Stimulated activated memory B cell treated with anti-CD40 and anti-IgM and Interleukin-4, amounts not matched to agents 10 μg/mL and 1 μg/mL and 100 μg/mL, for 72 hours (primary cell): Measurements from ENCODE around the gene GCLC.
A peak's percentile ranks its signal among the peaks of the same experiment; 100 is the strongest.

Experiments used
- ATAC-seq: fragments of 150-1000 bp; cut with Tn5 transposase; 2 replicates; pipeline ENCODE4 v1.10.0; 2021
- H3K27ac Mint-ChIP-seq: one replicate; pipeline ENCODE4 v1.8.0; 2022; ENCODE audit warnings: mild to moderate bottlenecking, mixed read lengths
- H3K27me3 Mint-ChIP-seq: one replicate; pipeline ENCODE4 v1.8.0; 2022; ENCODE audit warnings: mixed read lengths
- H3K36me3 Mint-ChIP-seq: one replicate; pipeline ENCODE4 v1.8.0; 2022; ENCODE audit warnings: mixed read lengths
- H3K4me1 Mint-ChIP-seq: one replicate; pipeline ENCODE4 v1.8.0; 2022; ENCODE audit warnings: mixed read lengths
- H3K4me3 Mint-ChIP-seq: one replicate; pipeline ENCODE4 v1.8.0; 2022; ENCODE audit warnings: mild to moderate bottlenecking, moderate library complexity, mixed read lengths
- H3K9me3 Mint-ChIP-seq: one replicate; pipeline ENCODE4 v1.8.0; 2022; ENCODE audit warnings: mixed read lengths

The GCLC gene

GRCh38 chr6:53544470-53545308 lies at the start of gene GCLC:
Gene GCLC, minus strand, starts transcription at chr6:53545101. Its CDS starts 456 bp downstream, at chr6:53544645.
- Mint-ChIP-seq H3K36me3 (peaks cover 7% of the 10 kb centered on the region), H3K4me3 (peak within 1 kb of the TSS; percentile 91), H3K27me3 (no peaks in the 10 kb centered on the region), H3K27ac (peak within 1 kb of the TSS; percentile 84), H3K4me1 (peaks cover 56% of the 10 kb centered on the region), H3K9me3 (no peaks in the 10 kb centered on the region)
- peak; percentile 83 for ATAC-seq

DNA sequence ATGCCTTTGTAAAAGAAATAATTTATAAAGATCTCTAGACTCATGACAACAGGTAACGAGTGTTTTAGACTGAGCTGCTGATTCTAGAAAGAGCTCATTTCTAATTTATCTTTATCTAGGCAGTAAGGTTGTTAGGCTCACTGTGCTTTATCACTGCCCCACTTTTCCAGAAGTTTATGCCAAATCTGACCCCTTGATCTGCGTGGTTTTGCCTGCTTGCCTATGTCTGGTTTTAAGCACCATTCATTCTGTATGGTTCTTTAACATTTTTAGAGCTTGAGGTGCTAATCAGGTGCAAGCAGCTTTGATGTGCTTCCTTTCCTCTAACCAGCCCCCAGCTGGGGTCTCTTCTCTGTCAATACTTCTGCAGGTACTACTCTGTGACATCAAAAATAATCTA lies 49.7 kb upstream of the GCLC start:
- Mint-ChIP-seq H3K27ac (no peak overlapping the region), H3K4me3 (no peak overlapping the region), H3K36me3 (no peaks in the 10 kb centered on the region), H3K4me1 (no peaks in the 10 kb centered on the region), H3K9me3 (no peaks in the 10 kb centered on the region), H3K27me3 (peaks cover 9% of the 10 kb centered on the region)
- ATAC-seq = no peak

DNA sequence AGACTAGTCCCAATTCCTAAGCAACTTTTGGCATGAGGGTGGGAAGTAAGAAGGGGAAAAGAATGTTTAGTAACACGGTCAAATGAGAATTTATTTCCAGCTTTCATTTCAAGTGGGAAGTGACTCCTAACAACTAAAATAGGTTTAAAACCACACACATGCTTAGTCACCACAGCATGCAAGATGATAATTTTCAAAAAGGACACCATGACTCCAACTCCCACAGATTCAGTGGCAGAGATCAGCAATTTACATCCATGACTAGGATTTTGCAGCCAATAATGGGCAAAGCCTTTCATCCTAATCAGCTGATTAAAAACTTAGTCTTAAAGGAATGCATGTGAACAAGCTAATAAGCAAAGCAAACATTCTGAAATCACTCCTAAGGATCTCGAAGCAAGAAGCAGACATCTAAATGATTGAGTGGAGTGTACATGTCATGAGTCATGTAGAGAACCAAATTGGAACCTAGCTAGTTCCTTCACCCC lies 48.1 kb upstream of the GCLC start:
- ATAC-seq = no peak
- Mint-ChIP-seq H3K27me3 (peaks cover 9% of the 10 kb centered on the region), H3K4me1 (peaks cover 10% of the 10 kb centered on the region), H3K9me3 (no peaks in the 10 kb centered on the region), H3K27ac (no peak overlapping the region), H3K4me3 (no peak overlapping the region), H3K36me3 (no peaks in the 10 kb centered on the region)

DNA sequence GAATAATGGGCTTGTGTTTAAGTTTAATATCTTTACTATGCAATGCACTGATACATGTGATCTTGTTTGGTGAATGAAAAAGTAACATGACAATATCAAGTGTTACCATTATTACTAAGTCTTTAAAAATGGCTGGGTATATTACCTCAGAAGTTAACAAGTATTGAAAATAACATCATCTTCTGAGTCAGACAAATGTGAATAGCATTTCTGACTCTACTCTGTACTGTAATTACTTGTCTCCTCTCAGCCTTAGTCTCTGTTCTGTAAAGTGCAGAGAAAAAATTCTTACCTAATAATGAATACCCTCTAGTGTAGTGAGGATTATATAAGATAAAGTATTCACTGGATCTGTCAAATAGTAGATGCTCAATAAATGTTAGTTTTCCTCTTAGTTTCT lies 47.0 kb upstream of the GCLC start:
- no peak overlapping the region for H3K4me3 Mint-ChIP-seq
- no peaks in the 10 kb centered on the region for H3K36me3 Mint-ChIP-seq
- ATAC-seq = no peak
- no peaks in the 10 kb centered on the region for H3K9me3 Mint-ChIP-seq
- peaks cover 16% of the 10 kb centered on the region for H3K4me1 Mint-ChIP-seq
- H3K27me3 Mint-ChIP-seq = peaks cover 9% of the 10 kb centered on the region
- no peak overlapping the region for H3K27ac Mint-ChIP-seq

DNA sequence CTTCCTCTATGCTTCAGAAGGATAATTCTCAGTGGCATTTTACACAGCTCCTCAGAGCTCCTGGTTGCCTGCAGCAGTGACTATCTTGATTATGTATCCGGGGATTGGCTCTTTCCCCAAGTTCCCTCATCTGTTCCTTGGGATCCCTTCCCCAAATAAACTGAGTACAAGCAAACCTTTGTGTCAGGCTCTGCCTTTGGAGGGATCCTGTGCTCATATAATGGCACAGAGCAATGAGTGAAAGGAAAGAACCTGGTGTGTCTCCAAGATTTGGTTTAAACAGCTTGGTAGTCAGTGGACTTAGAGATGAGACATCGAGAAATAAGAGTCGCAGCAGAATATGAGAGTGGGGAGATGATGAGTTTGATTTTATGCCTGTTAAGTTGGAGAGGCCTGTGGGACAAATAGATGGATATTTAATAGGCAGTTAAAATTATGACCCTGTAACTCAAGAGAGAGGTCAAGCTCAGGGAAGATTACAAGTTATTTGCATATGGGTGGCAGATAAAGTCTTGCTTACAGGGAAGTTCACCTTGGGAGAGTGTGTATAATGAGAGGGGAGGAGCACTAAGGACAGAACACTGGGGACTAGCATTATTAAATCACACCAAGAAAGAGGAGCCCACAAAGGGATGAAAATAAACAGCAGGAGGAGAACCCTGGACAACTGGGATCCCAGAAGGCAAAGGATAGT lies 44.1 kb upstream of the GCLC start:
- no peak overlapping the region for H3K27ac Mint-ChIP-seq
- no peaks in the 10 kb centered on the region for H3K27me3 Mint-ChIP-seq
- H3K9me3 Mint-ChIP-seq = no peaks in the 10 kb centered on the region

GRCh38 chr6:53587291-53587690 lies 42.4 kb upstream of the GCLC start:
- Mint-ChIP-seq H3K36me3 (no peaks in the 10 kb centered on the region), H3K9me3 (no peaks in the 10 kb centered on the region), H3K27me3 (no peaks in the 10 kb centered on the region), H3K27ac (no peak overlapping the region), H3K4me1 (peaks cover 37% of the 10 kb centered on the region), H3K4me3 (no peak overlapping the region)
- no peak for ATAC-seq

More for the DNA sequence above, 44.1 kb upstream of the GCLC start:
- H3K4me1 Mint-ChIP-seq = peaks cover 31% of the 10 kb centered on the region
- H3K36me3 Mint-ChIP-seq = no peaks in the 10 kb centered on the region
- no peak for ATAC-seq
- H3K4me3 Mint-ChIP-seq = no peak overlapping the region

- H3K27me3 Mint-ChIP-seq = no peaks in the 10 kb centered on the region
- peak overlapping the region; percentile 8 for H3K27ac Mint-ChIP-seq
- peaks cover 46% of the 10 kb centered on the region for H3K4me1 Mint-ChIP-seq
- peak; percentile 52 for ATAC-seq
- H3K36me3 Mint-ChIP-seq = no peaks in the 10 kb centered on the region
- H3K9me3 Mint-ChIP-seq = no peaks in the 10 kb centered on the region
- no peak overlapping the region for H3K4me3 Mint-ChIP-seq
Observed at GRCh38 chr6:53585208-53585900, 40.5 kb upstream of the GCLC start.

- H3K4me3 Mint-ChIP-seq = no peak overlapping the region
- peaks cover 46% of the 10 kb centered on the region for H3K4me1 Mint-ChIP-seq
- H3K27ac Mint-ChIP-seq = no peak overlapping the region
- no peaks in the 10 kb centered on the region for H3K27me3 Mint-ChIP-seq
- no peaks in the 10 kb centered on the region for H3K36me3 Mint-ChIP-seq
- H3K9me3 Mint-ChIP-seq = no peaks in the 10 kb centered on the region
- no peak for ATAC-seq
Observed at GRCh38 chr6:53584726-53585125, 39.8 kb upstream of the GCLC start.

DNA sequence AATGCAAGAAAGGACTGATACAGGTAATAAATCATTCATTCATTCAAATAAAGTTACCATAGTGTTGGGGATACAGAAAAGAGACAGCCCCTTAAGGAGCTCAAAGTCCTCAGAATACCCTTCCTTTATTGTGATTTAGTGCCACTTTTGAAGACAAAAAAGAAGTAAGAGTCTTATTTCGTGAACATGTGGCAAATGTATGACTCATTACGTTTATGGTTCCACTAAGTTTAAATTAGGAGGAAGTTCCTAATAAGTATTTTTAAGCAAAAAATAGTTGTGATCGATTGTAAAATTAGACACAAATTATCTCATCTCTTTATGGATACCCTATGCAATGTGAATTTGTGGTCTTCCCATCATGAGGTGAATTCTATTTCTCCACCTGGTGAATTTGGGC lies 38.5 kb upstream of the GCLC start:
- ATAC-seq = no peak
- H3K4me3 Mint-ChIP-seq = no peak overlapping the region
- no peaks in the 10 kb centered on the region for H3K36me3 Mint-ChIP-seq
- no peaks in the 10 kb centered on the region for H3K9me3 Mint-ChIP-seq
- no peaks in the 10 kb centered on the region for H3K27me3 Mint-ChIP-seq
- H3K4me1 Mint-ChIP-seq = peaks cover 36% of the 10 kb centered on the region
- H3K27ac Mint-ChIP-seq = no peak overlapping the region

GRCh38 chr6:53582963-53583362 lies 38.1 kb upstream of the GCLC start:
- H3K36me3 Mint-ChIP-seq = no peaks in the 10 kb centered on the region
- H3K4me3 Mint-ChIP-seq = no peak overlapping the region
- no peaks in the 10 kb centered on the region for H3K9me3 Mint-ChIP-seq
- ATAC-seq = no peak
- H3K27me3 Mint-ChIP-seq = no peaks in the 10 kb centered on the region
- H3K27ac Mint-ChIP-seq = no peak overlapping the region
- peaks cover 36% of the 10 kb centered on the region for H3K4me1 Mint-ChIP-seq

GRCh38 chr6:53581856-53582255 lies 37.0 kb upstream of the GCLC start:
- no peak for ATAC-seq
- Mint-ChIP-seq H3K9me3 (no peaks in the 10 kb centered on the region), H3K27me3 (no peaks in the 10 kb centered on the region), H3K4me3 (no peak overlapping the region), H3K36me3 (no peaks in the 10 kb centered on the region), H3K27ac (peak overlapping the region; percentile 13), H3K4me1 (peaks cover 30% of the 10 kb centered on the region)

- ATAC-seq = no peak
- no peak overlapping the region for H3K4me3 Mint-ChIP-seq
- H3K27ac Mint-ChIP-seq = peak overlapping the region; percentile 13
Observed at GRCh38 chr6:53581173-53581773, 36.4 kb upstream of the GCLC start.

DNA sequence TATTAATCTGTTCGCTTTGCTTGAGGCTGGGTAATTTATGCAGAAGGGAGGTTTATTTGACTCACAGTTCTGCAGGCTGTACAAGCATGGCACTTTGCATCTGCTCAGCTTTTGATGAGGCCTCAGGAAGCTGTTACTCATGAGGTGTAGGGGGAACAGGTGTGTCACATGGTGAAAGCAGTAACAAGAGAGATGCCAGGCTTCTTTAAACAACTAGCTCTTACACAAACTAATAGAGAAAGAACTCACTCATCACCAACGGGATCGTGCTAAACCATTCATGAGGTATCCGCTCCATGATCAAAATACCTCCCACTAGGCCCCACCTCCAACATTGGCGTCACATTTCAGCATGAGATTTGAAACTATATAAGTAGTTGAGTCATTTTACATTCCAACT lies 34.4 kb upstream of the GCLC start:
- H3K27me3 Mint-ChIP-seq = no peaks in the 10 kb centered on the region
- no peak for ATAC-seq
- H3K27ac Mint-ChIP-seq = no peak overlapping the region
- no peaks in the 10 kb centered on the region for H3K36me3 Mint-ChIP-seq
- H3K9me3 Mint-ChIP-seq = no peaks in the 10 kb centered on the region
- peaks cover 15% of the 10 kb centered on the region for H3K4me1 Mint-ChIP-seq
- H3K4me3 Mint-ChIP-seq = no peak overlapping the region

More at GRCh38 chr6:53581173-53581773, 36.4 kb upstream of the GCLC start:
- Mint-ChIP-seq H3K36me3 (no peaks in the 10 kb centered on the region), H3K27me3 (no peaks in the 10 kb centered on the region), H3K9me3 (no peaks in the 10 kb centered on the region), H3K4me1 (peaks cover 30% of the 10 kb centered on the region)

DNA sequence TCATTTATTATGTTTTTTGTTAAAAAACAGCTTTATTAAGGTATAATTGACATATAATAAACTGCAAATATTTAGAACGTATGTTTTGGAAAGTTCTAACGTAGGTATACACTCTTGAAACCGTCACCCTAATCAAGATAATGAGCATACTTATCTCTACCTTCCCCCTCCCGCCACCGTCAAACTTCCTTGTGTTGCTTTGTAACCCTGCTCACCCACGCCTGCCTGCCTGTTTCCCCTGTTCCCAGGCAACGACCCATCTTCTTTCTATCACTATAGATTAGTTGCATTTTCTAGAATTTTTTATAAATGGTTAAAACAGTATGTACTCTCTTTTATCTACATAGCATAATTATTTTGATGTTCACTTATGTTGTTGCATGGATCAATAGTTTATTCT lies 33.5 kb upstream of the GCLC start:
- no peak for ATAC-seq
- no peak overlapping the region for H3K27ac Mint-ChIP-seq
- H3K4me1 Mint-ChIP-seq = peaks cover 14% of the 10 kb centered on the region
- no peak overlapping the region for H3K4me3 Mint-ChIP-seq
- H3K9me3 Mint-ChIP-seq = no peaks in the 10 kb centered on the region
- no peaks in the 10 kb centered on the region for H3K27me3 Mint-ChIP-seq
- no peaks in the 10 kb centered on the region for H3K36me3 Mint-ChIP-seq

GRCh38 chr6:53573299-53573698 lies 28.4 kb upstream of the GCLC start:
- Mint-ChIP-seq H3K9me3 (no peaks in the 10 kb centered on the region), H3K27ac (no peak overlapping the region)

More at GRCh38 chr6:53573299-53573698, 28.4 kb upstream of the GCLC start:
- no peak for ATAC-seq
- Mint-ChIP-seq H3K27me3 (no peaks in the 10 kb centered on the region), H3K36me3 (no peaks in the 10 kb centered on the region), H3K4me3 (no peak overlapping the region), H3K4me1 (no peaks in the 10 kb centered on the region)
